ENCODE measurements around the gene TBC1D13. TPM values are rescaled to one million over a fixed set of nuclear protein-coding genes. Genes with fewer than 3 reads are reported as not detected.
A peak's percentile ranks its signal among the peaks of the same experiment; 100 is the strongest.
"Not testable (repeated sequence)": the region's sequence is repeated elsewhere in the genome, so short reads cannot be mapped to it uniquely, and the experiment has no call there.

Gene TBC1D13
- total RNA-seq, 2 donors from 2014 or later = 21.9 to 24.4 TPM

DNA sequence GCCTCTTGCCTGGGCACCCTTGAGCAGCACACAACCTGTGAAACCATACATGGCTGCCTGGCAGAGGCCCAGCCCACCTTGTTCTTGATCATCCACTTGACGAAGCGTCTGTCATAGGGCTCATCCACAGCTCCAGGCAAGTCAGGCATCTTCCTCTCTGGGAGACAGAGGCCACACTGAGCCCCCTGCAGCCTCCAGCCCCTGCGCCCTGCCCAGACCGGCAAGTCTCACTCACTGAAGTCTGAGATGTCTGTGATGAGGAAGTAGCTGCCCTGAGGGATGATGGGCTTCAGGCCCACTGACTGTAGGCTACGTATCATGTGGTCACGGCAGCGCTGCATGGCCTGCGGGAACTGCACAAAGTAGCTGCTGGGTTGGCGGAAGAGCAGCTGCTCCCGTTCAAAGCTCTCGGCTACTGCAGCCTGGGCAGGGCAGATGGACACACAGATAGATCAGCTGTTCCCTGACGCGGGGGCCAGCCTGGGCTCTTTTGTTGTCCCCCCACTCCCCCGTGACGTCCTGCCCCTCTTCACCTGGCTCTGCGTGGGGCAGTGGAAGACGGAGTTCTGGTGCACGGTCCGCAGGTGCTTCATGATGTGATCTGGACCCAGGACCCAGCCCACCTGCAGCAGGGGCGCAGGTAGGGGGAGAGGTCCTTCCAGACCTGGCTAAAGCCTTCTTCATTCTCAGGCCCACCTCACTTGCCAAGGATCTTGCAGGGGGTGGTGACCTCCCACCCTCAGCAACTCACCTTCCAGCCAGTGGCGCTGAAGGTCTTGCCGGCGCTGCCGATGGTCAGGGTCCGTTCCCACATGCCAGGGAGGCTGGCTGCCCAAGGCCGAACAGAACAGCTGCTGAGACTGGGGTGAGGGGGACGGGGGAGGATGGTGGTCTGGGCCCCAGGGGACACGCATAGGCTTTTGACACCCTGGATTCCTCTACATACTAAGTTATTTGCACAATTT, 48.5 kb downstream of the TBC1D13 start:
- intact Hi-C loops (cut with DNase I, micrococcal nuclease) = no loop called here
- DNase-seq (no peak), ATAC-seq (no peak)

DNA sequence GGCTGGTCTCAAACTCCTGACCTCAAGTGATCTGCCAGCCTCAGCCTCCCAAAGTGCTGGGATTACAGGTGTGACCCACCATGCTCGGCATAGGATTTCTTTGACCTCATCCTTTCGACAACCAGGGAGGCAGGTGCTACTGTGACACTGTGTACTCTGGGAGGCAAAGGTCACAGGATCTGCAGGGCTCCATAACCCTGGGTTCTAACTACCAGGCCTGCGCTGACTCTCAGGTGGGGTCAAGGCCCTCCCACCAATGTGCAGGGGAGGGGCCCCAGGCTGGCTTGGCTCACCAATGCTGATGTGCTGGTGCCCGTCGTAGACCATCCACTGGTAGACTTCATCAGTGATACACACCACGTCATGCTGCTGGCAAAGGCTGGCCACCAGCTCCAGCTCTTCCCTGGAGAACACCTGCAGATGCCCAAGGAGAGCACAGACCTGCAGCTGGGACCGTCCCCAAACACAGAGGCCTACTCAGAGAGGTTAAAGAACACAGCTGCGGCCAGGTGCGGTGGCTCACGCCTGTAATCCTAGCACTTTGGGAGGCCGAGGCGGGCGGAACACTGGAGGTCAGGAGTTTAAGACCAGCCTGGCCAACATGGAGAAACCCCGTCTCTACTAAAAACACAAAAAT, 49.6 kb downstream of the TBC1D13 start:
- DNase-seq (no peak), ATAC-seq (no peak)
- intact Hi-C loops (cut with DNase I, micrococcal nuclease) = no loop called here

DNA sequence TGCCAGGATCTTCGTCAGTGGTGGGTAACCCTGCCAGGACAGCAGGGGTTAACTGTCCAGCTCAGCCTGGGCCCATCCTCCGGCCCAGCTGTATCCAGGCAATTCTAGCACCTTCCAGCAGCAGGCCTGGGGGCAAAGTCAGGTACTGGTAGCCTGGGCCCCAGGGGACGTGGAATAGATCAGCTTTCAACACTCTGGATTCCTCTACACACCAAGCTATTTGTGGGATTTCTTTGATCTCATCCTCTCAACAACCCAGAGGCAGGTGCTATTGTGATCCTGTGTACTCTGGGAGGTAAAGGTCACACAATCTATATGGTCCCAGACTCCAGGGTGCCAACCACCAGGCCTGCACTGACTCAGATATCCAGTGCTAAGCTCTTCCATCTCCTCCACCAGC, 51.3 kb downstream of the TBC1D13 start:
- ATAC-seq (no peak), DNase-seq (no peak)
- intact Hi-C loops (cut with DNase I, micrococcal nuclease) = no loop called here

- ATAC-seq (no peak), DNase-seq (no peak)
- intact Hi-C loops (cut with DNase I, micrococcal nuclease) = no loop called here
Observed at GRCh38 chr9:128840524-128840923, 53.5 kb downstream of the TBC1D13 start.

- no peak for DNase-seq
- intact Hi-C loops (cut with DNase I, micrococcal nuclease) = no loop called here
- no peak for ATAC-seq
Observed at GRCh38 chr9:128841694-128842492, 54.8 kb downstream of the TBC1D13 start.

DNA sequence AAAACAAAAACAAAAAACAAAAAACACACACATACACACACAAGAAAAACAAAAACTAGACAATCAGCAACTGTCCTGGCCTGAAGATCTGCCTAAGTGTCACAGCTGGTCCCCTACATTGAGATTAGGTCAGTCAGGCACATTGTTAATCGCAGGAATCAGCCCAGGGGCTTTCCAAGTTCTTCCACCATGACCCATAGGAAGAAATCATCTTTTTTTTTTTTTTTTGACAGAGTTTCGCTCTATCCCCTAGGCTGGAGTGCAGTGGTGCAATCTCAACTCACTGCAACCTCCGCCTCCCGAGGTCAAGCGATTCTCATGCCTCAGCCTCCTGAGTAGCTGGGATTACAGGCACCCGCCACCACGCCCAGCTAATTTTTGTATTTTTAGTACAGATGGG, 56.1 kb downstream of the TBC1D13 start:
- intact Hi-C loops (cut with DNase I, micrococcal nuclease); ATAC-seq; DNase-seq: not testable (repeated sequence)

- intact Hi-C loops (cut with DNase I, micrococcal nuclease) = no loop called here
- DNase-seq (no peak), ATAC-seq (no peak)
Observed at GRCh38 chr9:128845186-128845931, 58.3 kb downstream of the TBC1D13 start.

- ATAC-seq (no peak), DNase-seq (no peak)
- intact Hi-C loops (cut with DNase I, micrococcal nuclease) = no loop called here
Observed at GRCh38 chr9:128846680-128847030, 59.6 kb downstream of the TBC1D13 start.

DNA sequence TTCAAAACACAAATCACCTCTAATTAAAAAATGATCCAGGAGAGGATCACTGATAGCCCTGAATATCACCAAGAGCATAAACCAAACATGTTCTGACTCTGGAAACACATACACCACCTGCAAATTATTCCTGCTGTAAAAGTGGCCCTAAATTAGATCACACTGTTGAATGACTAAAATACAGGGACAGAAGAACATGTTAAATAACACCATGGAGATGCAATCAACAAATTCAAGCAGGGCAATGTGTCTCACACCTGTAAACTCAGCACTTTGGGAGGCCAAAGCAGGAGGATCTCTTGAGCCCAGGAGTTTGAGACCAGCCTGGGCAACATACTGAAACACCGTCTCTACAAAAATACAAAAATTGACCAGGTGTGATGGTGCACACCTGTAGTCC, 60.8 kb downstream of the TBC1D13 start:
- no peak for DNase-seq
- intact Hi-C loops (cut with DNase I, micrococcal nuclease) = no loop called here
- ATAC-seq = no peak

- intact Hi-C loops (cut with DNase I, micrococcal nuclease); DNase-seq; ATAC-seq: not testable (repeated sequence)
Observed at GRCh38 chr9:128851024-128851423, 64.0 kb downstream of the TBC1D13 start.

DNA sequence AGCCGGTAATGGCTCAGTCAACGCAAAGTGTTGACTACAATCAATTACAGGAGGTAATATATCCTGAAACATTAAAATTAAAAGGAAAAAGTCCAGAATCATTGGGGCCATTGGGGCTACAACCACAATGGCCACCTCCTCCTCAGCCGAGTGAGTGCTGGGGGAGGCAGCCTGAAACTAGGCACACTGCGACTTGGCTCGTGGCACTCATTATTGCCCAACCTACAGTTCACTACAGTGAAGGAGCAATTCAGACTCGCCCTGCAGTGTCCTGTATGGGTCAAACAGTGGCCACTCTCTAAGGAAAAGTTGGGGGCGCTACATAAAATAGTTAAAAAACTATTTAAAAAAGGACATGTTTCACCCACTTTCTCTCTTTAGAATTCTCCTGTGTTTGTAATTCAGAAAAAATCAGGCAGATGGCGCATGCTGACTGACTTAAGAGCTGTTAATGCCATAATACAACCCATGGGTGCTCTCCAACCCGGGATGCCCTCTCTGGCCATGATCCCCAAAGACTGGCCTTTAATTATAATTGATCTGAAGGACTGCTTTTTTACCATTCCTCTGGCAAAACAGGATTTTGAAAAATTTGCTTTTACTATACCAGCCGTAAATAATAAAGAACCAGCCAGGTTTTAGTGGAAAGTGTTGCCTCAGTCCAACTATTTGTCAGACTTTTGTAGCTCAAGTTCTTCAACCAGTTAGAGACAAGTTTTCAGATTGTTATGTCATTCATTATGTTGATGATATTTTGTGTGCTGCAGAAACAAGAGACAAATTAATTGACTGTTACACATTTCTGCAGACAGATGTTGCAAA, 64.9 kb downstream of the TBC1D13 start:
- intact Hi-C loops (cut with DNase I, micrococcal nuclease) = not testable (repeated sequence)
- DNase-seq (peak in 1 of 2 donors; percentile 16), ATAC-seq (peak; percentile 59)

- DNase-seq; intact Hi-C loops (cut with DNase I, micrococcal nuclease); ATAC-seq: not testable (repeated sequence)
Observed at GRCh38 chr9:128852646-128853045, 65.6 kb downstream of the TBC1D13 start.

GRCh38 chr9:128854454-128854853, 67.4 kb downstream of the TBC1D13 start:
- DNase-seq; ATAC-seq; intact Hi-C loops (cut with DNase I, micrococcal nuclease): not testable (repeated sequence)

- DNase-seq; ATAC-seq; intact Hi-C loops (cut with DNase I, micrococcal nuclease): not testable (repeated sequence)
Observed at GRCh38 chr9:128858476-128858875, 71.4 kb downstream of the TBC1D13 start.
